Posterior cingulate gyrus (tissue), 11 donors: ENCODE data around the gene PPP4C.

Experiments
- DNase-seq, 10 donors: peaks; one replicate each; pipeline versions ENCODE4 v3.0.0 to v3.0.0-alpha.2; 2020 to 2021; ENCODE audit warnings: mixed read lengths in 3 of 10
- intact Hi-C: fragments of 100-400 bp; cut with DNase I; formaldehyde crosslinking; loops from one replicate; pipeline ENCODE4 v1.15.1; 2023

PPP4C gene

GRCh38 chr16:30054451-30054850 is 21.3 kb upstream of the PPP4C start:
- DNase-seq = no peak
- intact Hi-C loops = no loop called here

DNA sequence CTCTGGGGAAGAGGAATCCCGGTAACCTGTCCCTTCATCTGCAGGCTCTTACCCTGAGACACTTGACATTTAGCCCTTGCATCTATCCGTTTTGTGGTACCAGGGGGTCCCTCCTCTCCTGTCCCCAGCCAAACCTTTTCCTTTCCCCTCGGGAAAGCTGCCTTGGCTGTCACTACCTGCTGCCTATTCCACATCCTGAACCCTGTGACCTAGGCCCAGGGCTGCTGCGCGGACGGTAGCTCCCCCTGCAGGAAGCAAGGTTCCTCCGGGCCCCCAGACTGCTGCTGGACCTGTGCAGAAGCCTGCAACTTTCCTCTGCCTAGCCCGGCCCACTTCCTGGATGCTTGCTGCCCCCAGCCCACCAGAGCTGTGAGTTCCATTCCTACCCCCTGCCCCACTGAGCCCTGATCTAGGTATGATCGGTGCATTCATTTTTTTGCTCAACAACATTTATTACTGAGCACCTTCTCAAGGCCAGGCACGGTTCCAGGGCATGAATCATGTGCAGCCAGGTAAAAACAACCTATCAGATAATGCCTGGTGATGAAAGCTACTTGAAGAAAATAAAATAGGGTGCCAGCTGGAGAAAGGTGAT is 20.7 kb upstream of the PPP4C start:
- intact Hi-C loops = no loop called here
- DNase-seq = peak in 1 of 10 donors; percentile 90

- intact Hi-C loops = no loop called here
- no peak for DNase-seq
Measured at GRCh38 chr16:30060346-30060745, 15.4 kb upstream of the PPP4C start.

DNA sequence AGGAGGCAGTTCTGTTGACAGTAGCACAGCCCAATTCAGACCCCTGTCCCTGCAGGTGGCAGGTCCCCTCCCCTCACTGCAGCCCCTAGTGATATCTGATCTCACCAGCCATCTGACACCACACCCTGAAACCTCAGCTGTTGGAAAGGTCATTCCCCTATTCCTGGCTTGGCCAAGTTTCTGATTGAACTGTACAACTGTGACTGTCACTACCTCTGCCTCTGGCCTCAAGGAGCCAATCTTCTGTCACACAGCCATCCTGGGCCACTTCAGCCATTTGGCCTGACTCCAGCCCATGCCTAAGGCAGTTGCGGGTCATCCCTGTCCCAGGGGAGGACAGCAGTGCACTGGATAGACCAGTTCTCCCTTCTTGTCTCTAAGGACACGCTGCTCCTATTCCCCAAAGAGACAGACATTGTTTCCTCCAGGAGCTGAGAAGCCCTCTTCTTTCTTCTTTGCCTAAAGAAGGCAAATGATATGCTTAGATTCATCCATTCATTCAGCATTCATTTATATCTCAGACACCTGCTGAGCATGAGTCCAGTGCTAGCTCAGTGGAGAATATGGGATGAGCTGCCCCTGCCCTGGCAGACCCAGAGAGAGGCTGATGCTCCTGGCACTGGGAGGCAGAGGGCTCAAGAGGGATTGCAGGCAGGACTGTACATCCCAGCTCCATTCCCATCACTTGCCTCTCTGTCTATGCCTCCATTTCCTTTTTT is 14.8 kb upstream of the PPP4C start:
- peak in 1 of 10 donors; percentile 54 for DNase-seq
- intact Hi-C loops = no loop called here

DNA sequence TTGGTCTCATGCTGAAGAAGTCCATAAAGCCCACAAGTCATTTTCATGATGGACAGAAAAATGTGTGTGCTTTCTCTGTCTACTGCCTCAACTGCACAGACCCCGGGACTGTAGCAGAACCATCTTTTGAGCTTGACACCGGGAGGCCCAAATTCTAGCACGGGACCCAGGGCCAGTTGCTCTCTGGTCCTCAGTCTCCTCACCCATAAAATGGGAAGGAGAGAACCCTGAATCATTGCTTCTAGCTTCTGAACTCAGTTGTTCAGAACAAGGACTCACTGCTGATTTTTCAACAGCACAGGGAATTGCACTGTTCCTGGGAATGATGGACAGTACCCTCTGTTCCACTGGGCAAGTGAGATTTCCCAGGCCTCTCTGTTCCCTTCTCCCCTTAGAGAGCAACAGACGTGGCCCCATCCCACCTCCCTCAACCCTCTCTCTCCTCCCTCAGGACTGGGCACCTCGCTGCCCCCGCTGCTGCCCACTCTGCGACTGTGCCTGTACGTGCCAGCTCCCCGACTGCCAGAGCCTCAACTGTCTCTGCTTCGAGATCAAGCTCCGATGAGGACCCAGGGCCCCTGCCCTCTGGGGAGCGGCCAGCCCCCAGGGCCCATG is 12.4 kb upstream of the PPP4C start:
- no peak for DNase-seq
- intact Hi-C loops = no loop called here

- DNase-seq = peak; percentile 63 to 96 (median 78)
- intact Hi-C loops = loop anchor here (2.0 kb wide), 1 partner anchor 59 kb away; the partner anchor contains the start of gene MAPK3
Measured at GRCh38 chr16:30063893-30064728, 11.7 kb upstream of the PPP4C start.

DNA sequence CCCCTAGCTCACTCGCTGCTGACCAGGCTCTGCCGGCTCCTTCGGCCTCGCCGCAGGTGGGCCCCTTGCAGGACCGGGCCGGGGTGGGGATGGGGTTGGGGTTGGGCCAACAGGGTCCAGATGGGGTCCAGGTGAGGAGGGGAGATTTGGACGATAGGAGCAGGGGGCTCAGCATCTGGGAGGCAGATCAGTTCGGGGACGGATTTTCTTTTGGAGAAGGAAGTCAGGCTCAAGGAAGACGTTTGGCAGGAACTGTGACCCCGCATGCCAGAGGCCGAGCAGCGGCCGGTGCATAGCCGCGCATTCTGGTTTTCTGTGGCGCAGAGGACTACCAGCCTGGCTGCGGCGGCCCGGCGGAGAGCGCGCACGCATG is 11.1 kb upstream of the PPP4C start:
- peak in 1 of 10 donors; percentile 60 for DNase-seq
- intact Hi-C loops = loop anchor here (2.0 kb wide), 1 partner anchor 58 kb away; the partner anchor contains the start of gene MAPK3

GRCh38 chr16:30065102-30065942 is 10.5 kb upstream of the PPP4C start, which contains the start of gene ALDOA:
TSS of gene ALDOA (plus strand) at chr16:30065760. CDS start at chr16:30066898, 1,138 bp downstream.
- intact Hi-C loops = loop anchor here (2.0 kb wide), 1 partner anchor 57 kb away; the partner anchor contains the start of gene MAPK3
- peak; percentile 96 to 100 (median 98) for DNase-seq

GRCh38 chr16:30065943-30066760 is 9.6 kb upstream of the PPP4C start:
- peak in 1 of 10 donors; percentile 55 for DNase-seq
- intact Hi-C loops = loop anchor here (2.0 kb wide), 1 partner anchor 57 kb away; the partner anchor contains the start of gene MAPK3

GRCh38 chr16:30066761-30067583 is 8.8 kb upstream of the PPP4C start:
- intact Hi-C loops = no loop called here
- DNase-seq = peak in 2 of 10 donors; percentile 15 to 34

DNA sequence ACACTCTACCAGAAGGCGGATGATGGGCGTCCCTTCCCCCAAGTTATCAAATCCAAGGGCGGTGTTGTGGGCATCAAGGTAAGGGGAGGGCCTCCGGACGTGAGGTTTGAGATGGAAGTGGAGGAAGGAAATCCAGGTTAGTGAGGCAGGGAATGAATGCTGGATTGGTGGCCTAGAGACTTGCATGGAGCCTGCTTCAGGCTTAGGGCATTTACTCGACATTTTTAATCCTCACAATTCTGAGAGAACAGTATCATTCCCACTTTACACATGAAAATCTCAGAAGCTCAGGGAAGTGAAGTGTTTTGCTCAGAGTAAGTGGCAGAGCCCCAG is 8.2 kb upstream of the PPP4C start:
- intact Hi-C loops = no loop called here
- DNase-seq = no peak

DNA sequence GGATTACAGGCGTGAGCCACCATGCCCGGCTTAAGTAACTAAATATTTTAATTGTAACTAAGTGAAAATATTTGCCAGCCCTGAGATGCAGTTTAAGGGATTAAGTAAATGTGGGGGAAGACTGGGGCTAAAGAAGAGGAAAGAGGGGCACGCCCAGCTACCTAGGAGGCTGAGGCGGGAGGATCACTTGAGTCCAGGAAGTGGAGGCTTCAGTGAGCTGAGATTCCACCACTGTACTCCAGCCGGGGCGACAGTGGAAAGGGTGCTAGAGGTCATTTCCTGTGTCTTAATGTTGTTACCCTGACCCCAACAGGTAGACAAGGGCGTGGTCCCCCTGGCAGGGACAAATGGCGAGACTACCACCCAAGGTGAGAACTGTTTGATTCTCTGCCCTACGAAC is 7.5 kb upstream of the PPP4C start:
- intact Hi-C loops = no loop called here
- DNase-seq = no peak

- intact Hi-C loops = no loop called here
- DNase-seq = peak in 1 of 10 donors; percentile 46
Measured at GRCh38 chr16:30068750-30069610, 6.8 kb upstream of the PPP4C start.

GRCh38 chr16:30069611-30070462 is 6.0 kb upstream of the PPP4C start:
- no peak for DNase-seq
- intact Hi-C loops = no loop called here

DNA sequence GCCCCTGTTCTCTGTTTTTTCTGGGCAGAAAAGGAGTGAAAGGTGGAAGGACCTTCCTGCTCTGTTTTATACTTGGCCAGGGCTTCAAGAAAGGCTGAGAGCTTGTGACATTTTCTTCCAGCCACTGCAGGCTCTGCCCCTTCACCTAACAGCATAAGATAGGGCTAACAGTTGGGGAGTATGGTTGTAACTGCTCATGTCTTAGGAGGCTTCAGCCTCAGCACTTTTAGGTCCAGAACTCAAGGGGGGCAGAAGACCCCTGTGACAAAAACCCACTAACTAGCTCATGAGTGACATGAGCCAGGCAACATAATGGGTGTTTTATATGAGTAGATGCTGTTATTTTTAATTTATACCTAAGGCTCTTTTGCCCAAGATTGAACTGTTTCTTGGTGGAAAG is 5.3 kb upstream of the PPP4C start:
- intact Hi-C loops = no loop called here

GRCh38 chr16:30076276-30076791 is 540 bp downstream of the PPP4C start:
- intact Hi-C loops = no loop called here
- peak in 2 of 10 donors; percentile 9 to 52 for DNase-seq

More for the DNA sequence above, 5.3 kb upstream of the PPP4C start:
- DNase-seq = no peak
